Activated effector memory CD4-positive, alpha-beta T cell treated with anti-CD3 and anti-CD28 coated beads, Interleukin-2, amount 50 U/mL, for 16 hours (primary cell): ENCODE measurements around the gene TRIM8.

ENCODE experiments used
- DNase-seq: peaks from one replicate; pipeline ENCODE4 v3.0.0-alpha.2; 2020

Gene TRIM8, protein sequence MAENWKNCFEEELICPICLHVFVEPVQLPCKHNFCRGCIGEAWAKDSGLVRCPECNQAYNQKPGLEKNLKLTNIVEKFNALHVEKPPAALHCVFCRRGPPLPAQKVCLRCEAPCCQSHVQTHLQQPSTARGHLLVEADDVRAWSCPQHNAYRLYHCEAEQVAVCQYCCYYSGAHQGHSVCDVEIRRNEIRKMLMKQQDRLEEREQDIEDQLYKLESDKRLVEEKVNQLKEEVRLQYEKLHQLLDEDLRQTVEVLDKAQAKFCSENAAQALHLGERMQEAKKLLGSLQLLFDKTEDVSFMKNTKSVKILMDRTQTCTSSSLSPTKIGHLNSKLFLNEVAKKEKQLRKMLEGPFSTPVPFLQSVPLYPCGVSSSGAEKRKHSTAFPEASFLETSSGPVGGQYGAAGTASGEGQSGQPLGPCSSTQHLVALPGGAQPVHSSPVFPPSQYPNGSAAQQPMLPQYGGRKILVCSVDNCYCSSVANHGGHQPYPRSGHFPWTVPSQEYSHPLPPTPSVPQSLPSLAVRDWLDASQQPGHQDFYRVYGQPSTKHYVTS

DNA sequence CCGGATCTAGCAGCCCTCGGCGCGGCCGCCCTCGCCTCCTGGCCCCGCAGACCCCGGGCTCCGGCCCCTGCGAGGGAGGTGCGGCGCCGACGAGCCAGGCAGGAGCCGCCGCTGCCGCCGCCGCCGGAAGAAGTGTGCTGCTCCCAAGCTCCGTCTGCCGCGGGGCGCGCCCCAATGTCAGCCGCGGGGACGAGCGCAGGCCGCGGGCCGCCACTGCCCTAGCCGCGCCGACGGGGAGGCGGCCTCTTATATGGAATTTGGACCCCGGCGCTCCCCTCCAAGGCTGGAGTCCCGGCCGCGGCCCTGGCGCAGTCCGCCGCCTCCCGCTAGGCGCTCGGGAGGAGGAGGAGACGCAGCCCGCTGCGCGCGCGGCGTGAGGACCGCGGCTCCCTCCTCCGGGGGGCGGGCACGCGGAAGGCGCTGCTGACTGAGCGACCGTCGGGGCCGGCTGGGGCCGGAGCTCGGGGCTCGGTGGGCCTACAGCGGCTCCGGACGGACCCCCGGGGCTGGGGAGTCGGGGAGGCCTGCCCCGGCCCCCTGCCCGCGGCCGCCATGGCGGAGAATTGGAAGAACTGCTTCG is at the start of gene TRIM8:
Gene TRIM8 (plus strand): TSS at position 414 of the 580 bp plus-strand sequence. CDS start 139 bp downstream, at position 553.
- peak; percentile 86 for DNase-seq

DNA sequence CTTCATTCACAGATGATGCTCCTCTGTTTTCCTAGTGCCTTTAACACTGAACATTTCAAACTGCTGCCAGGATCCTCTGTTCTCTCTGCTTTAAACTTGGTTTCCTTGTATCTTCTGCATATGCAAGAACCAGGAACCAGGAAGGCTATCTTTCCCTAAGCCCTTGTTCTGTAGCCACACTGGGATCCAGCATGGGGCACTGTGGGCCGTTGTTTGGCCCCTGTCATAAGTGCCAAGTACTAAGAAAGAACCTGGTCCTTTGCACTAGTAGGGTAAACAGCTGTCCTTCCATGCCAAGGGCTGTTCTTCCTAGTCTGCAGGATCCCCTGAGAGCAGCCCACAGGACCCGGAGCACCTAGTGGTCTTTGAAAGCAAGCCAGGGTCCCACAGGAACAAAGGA is 49.0 kb upstream of the TRIM8 start:
- no peak for DNase-seq

DNA sequence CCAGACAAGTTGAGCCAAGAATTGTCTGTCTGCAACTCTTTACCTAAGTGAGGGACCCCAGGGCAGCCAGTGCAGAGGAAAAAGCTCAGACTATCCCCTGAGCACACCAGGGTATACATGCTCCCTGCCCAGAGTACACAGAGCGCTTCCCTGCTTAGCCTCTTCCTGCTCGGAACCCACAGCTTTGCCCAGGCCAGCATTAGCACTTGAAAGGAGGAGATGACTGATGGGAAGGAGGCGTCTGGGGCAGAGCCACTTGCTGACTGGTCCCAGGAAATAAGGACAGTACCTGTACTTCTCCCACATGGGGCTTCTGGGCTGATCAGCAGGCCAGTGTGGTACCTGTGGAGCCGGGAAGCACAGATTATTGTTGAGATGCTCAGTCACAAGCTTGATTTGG is 48.4 kb upstream of the TRIM8 start:
- DNase-seq = no peak

DNA sequence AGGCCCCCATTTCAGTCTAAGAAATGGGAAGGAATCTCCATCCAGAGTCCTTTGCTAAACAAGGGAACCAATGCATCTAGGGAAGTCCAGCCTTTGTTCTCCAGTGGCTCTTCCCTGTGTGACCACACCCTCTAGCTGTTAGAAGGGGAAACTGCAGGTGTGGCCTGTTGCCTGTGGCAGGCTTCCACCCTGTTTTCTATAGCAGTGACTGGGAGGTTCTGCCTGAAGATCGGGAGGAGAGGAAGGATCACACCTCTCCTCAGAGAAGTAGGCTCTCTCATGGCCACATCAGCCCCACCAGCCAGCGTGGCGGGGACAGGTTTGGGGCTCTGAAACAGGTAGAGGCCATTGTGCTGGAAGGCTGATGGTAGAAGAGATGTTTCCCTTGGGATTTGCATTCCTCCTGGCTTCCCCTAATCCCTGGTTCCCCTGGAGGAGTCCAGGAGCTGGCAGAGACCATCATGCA is 47.7 kb upstream of the TRIM8 start:
- peak; percentile 66 for DNase-seq

DNA sequence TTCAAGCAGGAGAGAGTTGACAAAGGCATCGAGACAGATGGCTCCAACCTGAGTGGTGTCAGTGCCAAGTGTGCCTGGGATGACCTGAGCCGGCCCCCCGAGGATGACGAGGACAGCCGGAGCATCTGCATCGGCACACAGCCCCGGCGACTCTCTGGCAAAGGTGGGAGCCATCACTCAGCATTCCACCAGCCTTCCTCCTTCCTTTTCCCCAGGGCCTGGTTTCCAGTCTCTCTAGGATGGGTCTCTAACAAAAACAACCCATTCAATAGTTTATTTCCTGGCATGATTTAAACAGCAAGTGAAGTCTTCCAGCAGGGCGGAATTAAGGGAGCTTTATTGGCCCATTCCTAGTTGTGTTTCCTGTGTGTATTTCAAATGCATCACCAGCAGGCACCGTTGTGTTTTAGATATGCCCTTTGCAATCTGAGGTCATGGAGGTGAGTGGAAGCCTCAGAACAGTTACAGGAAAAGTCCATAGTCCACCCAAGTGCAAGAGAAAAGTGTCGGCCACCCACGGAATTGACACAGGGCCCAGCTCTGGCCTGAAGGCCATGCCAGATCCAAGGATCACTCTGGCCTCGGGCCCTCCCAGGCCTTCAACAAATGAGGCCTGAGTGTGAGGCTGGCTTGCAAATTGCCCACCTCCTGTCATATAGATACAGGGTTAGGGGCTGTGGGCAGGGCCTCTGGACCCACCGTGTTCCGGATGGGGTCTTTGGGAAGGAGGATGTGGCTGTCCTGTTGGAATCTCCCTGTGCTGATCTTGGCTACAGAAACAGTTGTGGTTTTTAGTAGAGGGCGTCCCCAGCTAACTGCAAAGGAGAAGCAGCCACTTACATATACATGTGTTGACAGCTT is 46.9 kb upstream of the TRIM8 start:
- DNase-seq = no peak

DNA sequence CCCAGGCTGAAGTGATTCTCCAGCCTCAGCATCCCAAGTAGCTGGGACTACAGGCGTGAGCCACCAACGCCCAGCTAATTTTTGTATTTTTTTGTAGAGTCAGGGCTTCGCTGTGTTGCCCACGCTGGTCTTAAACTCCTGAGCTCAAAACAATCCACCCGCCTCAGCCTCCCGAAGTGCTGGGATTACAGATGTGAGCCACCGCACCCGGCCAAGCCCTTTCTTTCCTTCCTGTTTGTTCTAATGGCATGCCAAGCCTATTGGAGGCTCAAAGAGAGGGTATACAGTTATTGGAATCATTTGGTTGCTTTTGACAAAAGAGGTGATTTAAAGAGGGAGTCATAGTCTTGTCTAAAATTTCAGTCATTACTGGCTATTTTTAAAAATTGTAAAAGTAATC is 46.0 kb upstream of the TRIM8 start:
- DNase-seq = no peak

DNA sequence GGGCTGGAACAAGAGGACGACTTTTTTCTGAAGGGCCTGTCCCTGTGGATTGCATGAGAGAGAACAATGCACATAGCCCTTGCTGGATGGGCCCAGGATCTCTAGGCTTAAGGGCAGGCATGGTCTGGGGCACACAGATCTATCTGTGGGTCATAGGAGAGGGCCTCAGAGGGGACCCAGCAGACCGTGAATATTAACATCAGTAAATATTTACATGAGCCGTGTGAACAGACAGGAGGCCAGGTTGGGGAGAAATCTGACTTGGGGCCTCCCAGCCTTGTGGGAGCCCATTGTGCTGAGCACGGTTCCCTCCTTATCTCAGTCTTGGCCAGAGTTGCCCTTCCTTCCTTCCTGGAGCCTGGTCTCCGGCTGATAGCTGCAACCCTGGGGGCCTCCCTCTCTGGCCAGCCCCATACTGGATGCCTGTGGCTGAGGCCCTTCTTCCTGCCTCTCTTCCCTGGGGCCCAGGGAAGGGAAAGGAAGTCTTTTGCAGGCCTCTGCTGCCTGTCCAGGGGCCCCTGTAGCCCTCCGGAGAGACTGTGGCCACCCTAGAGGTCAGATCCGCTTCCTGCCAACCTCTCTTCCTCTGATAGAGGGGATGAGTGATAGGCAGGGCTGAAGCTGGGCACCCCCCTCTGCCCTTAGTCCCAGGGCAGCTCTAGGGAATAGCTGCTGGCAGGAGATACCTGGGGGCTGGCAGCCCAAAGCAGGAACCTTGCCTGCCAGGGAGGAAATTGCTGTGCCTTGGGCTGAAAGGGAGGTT is 44.5 kb upstream of the TRIM8 start:
- DNase-seq = no peak

DNA sequence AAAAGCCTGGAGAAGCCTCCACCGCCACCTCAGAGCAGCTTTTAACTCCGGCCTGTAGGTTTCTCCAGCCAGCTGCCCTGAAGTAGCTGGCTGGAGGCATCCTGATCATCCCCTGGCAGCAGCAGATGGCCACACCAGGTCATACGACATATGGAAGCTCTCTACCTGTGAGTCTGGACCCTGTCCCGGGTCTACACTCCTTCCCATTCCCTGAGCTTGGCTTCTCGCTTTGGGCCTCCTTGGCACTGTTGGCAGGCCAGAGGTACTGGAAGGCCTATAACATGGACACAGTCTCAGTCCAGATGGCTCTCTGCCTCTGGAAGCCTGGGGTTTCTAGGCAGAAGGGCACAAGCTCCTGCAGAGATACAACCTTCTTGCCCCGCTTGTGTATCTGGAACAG is 43.5 kb upstream of the TRIM8 start:
- DNase-seq = no peak

DNA sequence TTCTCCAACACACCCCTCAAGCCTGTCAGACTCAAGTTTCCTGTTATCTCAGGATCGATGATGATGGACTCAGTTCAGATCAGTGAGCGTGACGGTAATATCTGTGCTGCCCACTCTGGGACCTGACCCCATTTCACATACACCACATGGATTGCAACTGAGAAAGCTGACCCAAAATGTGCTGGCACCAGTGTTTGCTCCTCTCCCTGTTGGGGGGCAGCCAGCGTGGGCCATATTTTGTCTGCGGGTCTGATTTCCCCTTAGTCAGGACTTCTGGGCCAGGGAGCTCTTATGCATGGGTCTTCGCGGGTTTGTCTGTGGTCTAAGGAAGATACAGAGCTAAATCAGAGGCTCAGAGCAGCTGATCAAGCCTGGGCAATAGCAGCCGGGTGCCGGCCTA is 42.6 kb upstream of the TRIM8 start:
- no peak for DNase-seq

DNA sequence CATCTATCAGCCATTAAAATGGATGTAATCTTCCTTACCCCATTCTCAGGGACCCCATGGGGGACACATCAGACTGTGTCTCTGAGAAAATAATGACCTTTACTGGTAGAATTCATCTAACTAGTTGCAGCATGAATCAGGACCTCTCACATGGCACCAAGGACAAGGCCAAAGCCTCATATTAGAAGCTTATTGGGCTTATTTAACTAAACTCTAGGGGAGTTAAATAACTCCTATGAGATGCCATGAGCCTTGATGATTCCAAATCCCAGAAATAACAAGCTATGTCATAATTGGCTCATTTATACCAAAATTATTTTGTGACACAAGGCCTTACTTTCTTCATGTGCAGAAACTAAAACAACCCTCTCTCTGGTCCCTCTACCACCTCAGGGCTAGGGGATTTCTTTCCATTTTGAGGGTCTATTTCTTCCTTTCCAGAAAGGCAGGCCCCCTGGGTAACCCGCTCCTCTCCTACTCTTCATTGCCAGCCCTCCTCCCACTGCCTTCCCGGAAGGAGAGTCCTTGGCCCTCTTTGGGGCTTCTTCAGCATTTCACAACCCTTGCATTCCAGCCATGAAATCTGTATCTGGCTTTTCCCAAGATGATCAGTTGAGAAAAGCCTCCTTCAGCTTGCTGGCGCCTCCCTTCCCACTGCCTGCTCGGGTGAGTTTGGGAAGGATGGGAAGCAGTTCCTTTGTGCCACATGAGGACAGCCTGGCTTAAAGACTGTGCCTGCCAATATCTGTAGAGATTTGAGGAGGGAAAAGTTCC is 41.8 kb upstream of the TRIM8 start:
- DNase-seq = no peak

DNA sequence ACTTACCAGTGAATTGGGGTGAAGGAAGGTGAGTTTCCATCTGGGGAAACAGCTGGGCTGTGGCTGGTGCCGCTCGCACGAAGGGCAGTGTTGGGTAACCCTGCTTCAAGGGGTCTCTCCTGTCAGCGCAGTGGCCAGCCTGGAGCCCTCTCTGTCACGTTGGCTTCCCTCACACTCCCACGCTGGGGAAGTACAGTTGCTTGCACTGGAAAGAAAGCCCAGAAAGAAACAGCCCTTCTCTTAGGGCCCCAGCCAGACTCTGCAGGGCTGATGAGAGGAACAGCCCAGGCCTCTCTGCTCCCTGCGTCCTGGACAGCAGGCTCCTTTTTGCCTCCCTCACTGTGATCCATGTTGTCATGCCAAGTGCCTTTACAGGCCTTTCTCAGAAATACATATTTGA is 40.3 kb upstream of the TRIM8 start:
- DNase-seq = no peak

DNA sequence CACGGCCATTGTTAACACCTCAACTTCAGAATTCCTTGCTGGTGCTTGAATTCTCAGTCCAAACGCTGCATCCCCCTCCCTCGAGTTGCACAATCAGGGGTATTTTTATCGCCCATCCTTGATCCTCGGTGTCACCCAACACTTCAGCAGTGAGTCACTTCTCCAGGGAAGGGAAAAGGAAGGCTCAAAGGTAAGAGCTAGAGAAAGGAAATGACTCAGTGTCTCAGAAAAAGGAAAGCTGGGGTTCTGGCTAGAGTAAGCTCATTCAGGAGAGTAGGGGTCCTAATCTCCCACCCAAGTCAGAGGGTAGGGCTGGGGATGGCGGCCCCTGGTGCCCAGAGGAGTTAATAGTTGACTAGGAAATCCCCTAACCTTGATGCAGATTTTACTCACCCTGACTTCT is 39.8 kb upstream of the TRIM8 start:
- DNase-seq = no peak

DNA sequence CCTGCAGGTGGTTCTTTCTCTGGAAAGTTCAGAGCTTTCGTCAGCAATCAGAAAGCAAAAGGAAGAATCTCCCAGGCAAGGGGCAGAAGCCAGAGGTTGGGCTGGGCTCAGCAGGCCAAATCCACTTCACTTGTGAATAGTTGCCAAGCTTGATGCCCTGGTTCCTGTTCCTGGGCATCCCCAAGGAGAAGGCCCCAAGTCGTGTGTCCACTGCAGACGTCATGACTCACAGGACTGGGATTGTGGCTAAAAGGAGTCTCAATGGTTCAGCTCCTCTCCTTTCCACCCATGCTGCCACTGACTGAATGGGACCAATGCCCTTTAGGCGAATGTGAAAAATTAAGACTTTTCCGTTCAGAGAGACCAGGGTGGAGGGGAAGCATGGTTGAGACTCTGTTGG is 38.6 kb upstream of the TRIM8 start:
- no peak for DNase-seq

DNA sequence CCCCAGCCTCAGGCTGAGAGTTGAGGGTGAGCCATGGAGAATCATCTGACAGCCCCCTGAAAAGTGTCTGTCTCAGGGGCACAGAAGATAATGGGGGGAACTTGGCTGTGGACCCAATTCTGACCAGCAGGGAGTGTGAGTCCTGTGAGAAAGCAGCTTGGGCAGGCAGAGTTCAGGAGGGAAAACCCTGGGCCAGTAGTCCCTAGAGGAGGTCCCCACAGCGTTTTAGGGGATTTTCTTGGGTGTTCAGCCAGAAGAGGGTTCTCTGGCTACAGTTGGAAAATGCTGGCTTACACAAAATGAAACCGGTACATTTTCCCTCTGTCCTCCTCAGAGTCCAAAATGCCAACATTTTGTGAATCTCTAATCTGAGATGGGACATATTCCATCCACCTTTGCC is 35.8 kb upstream of the TRIM8 start:
- no peak for DNase-seq

DNA sequence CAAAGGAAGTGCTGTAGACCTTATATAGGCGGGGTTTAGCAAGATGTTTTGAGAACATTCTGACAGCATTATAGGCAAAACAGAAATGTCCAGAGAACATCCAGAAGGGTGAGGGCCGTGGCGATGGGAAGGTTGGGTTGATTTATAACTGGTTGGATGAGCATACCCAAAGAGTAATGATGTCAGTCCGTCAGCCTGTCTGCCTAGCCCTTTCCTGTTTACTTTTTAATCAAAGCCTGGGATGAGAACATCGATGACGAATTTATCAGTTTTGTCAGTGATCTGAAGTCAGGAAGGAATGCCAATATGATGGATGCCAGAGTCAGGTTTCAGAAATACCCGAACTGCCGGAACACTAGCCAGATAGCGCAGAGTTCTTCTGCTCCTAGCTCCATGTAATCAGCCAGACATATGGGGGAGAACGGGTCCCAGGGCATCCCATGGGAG is 33.8 kb upstream of the TRIM8 start:
- DNase-seq = no peak

DNA sequence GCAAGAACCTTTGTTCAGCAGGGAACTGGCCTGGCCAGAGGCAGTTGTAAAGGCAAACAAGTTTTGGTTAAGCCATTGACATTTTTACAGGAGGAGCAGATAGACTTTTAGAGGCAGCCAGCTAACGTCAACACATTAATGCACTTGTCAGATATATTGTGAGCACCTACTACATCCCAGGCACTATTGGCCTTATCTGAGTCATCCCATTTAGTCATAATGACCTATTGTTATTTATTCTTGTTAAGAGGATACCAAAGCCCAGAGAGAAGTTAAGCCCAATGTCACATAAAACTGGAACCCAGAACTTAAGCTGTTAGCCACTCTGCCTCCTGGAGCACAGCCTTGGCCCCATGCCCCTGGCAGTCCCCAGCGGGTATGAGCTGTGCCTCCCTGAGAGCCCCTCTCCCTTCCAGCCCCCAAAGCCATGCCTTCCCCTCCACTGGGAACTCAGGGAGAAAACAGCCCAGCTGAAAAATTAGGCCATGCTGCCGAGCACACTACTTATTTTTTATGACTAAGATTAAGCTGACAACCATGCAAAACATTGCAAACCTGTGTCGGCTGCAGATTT is 32.7 kb upstream of the TRIM8 start:
- no peak for DNase-seq

DNA sequence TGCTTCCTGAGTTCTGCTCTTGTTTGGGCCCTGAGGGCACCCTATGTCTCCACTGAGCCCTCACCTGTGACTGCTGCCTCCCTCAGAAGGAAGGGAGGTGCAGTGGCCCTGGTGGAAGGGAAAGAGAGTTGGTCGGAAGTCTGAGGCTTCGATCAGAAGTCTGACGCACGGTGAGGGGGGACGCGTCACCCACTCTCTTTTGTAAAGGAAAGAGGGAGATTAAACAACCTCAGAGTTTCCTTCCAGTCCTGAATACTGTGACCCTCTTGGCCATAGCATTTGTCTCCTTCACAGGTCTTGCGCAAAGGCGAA is 31.4 kb upstream of the TRIM8 start:
- DNase-seq = peak; percentile 77

DNA sequence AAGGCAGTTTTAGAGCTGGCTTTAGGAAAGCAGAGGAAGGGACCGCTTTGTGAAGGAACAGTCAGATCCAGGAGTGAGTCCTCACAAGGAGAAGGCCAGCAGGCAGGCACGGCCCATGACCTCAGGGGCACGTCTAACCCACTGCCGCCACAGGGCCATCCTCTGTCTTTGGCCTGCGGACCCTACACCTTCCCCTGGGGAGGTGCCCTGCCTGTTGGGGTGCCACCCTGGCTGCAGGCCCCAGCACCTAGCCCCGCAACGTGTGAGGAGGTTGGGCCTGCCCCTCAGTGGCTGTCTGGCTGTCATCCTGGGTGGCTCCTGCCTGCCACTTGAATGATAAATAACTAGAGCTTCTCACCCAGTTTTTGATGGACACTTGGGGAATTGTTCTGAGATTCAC is 31.0 kb upstream of the TRIM8 start:
- no peak for DNase-seq

DNA sequence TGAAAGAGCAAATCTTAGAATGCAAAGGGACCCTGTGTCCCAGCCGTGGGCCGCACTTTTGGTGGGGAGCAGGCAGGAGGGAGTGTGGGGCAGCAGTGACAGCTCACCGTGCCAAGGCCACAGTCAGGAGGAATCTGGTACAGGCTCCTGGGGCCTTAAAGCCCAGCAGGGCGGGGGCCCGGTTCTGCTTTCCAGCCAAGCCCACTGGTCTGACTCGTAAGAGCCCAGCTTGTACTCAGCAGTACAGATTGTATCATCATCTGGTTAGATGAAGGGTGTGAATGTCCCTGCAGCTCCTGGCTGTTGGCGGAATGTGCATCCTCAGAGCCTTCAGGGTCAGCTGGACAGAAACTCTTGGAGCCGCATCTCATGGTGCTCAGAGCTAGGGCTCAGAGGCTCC is 30.5 kb upstream of the TRIM8 start:
- DNase-seq = no peak

DNA sequence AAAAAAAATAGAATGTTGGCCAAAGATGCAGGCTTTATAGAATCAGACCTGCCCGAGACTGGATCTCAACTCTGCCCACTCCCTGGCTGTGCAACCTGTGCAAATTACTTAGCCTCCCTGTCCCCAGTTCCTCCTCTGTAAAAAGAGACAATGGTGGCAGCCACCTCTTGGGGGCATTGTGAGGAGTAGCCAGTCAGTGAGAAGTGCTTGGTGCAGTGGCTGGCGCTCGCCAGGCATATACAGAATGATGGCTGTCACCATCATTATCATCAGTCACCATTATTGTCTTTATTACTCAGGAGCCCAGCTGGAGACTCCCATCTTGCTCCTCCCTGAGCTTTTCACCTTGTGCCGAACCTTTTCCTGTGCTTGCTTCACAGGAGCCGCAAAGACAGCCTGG is 29.4 kb upstream of the TRIM8 start:
- DNase-seq = no peak

DNA sequence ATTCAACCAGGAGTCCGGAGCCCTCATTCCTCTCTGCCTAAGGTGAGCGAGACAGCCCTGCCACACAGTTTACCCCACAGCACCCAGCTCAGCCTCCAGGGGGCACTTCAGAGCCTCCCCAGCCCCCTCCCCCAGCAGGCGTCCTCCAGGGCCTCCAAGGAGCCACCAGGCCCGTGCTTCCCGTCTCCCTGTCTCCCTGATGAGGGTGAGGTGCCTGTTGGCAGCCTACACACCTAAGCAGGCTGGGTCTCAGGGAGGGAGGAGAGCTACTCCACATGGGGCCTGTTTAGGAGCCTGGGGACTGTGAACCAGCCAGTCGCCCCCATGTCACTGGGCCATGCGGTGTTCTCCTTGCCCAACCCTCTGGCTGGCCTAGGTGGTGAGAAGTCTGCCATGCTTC is 28.9 kb upstream of the TRIM8 start:
- no peak for DNase-seq
